Stimulated activated memory B cell treated with anti-CD40 and anti-IgM and Interleukin-4, amounts not matched to agents 10 μg/mL and 1 μg/mL and 100 μg/mL, for 72 hours (primary cell): ENCODE data around the gene CORO2A.

Source experiments
- ATAC-seq: fragments of 150-1000 bp; cut with Tn5 transposase; 2 replicates; pipeline ENCODE4 v1.10.0; 2021
- H3K27ac Mint-ChIP-seq: one replicate; pipeline ENCODE4 v1.8.0; 2022; ENCODE audit warnings: mild to moderate bottlenecking, mixed read lengths
- H3K27me3 Mint-ChIP-seq: one replicate; pipeline ENCODE4 v1.8.0; 2022; ENCODE audit warnings: mixed read lengths
- H3K36me3 Mint-ChIP-seq: one replicate; pipeline ENCODE4 v1.8.0; 2022; ENCODE audit warnings: mixed read lengths
- H3K4me1 Mint-ChIP-seq: one replicate; pipeline ENCODE4 v1.8.0; 2022; ENCODE audit warnings: mixed read lengths
- H3K4me3 Mint-ChIP-seq: one replicate; pipeline ENCODE4 v1.8.0; 2022; ENCODE audit warnings: mild to moderate bottlenecking, moderate library complexity, mixed read lengths
- H3K9me3 Mint-ChIP-seq: one replicate; pipeline ENCODE4 v1.8.0; 2022; ENCODE audit warnings: mixed read lengths

CORO2A gene

DNA sequence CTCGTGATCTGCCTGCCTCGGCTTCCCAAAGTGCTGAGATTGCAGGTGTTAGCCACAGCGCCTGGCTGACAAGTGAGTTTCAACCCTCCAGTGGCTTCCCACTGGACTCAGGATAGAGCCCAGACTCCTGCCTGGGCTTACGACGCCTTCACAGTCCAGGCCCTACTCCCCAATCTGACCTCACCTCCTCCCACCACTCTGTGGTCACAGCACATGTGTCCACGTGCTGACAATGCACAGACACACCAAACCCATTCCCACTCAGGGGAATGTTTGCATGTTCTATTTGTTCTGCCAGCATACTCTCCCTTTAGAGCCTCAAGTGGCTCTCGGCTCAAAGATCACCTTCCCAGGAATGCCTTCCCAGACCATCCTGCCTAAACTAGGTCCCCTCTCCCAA is 42.3 kb downstream of the CORO2A start:
- Mint-ChIP-seq H3K27me3 (no peaks in the 10 kb centered on the region), H3K27ac (no peak overlapping the region), H3K36me3 (no peaks in the 10 kb centered on the region), H3K4me1 (peaks cover 24% of the 10 kb centered on the region), H3K9me3 (no peaks in the 10 kb centered on the region), H3K4me3 (no peak overlapping the region)
- no peak for ATAC-seq

DNA sequence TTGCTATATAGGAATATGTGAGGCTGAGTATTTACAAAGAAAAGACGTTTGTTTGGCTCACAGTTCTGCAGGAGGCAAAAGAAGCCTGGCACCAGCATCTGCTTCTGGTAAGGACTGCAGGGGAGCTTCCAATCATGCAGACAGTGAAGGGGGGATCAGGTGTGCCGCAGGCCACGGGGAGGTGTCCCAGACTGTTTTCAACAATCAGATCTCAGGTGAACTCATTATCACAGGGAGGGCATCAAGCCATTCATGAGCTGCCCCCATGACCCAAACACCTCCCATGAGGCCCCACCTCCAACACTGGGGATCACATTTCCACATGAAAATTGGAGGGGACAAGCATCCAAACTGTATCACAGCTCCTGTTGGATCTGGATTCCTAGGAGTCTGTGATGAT is 43.0 kb downstream of the CORO2A start:
- H3K4me3 Mint-ChIP-seq = no peak overlapping the region
- no peaks in the 10 kb centered on the region for H3K27me3 Mint-ChIP-seq
- H3K9me3 Mint-ChIP-seq = no peaks in the 10 kb centered on the region
- H3K4me1 Mint-ChIP-seq = peaks cover 29% of the 10 kb centered on the region
- no peak for ATAC-seq
- H3K27ac Mint-ChIP-seq = no peak overlapping the region
- no peaks in the 10 kb centered on the region for H3K36me3 Mint-ChIP-seq

GRCh38 chr9:98148486-98148885 is 44.0 kb downstream of the CORO2A start:
- Mint-ChIP-seq H3K9me3 (no peaks in the 10 kb centered on the region), H3K4me3 (no peak overlapping the region), H3K27ac (no peak overlapping the region), H3K36me3 (no peaks in the 10 kb centered on the region), H3K4me1 (peaks cover 31% of the 10 kb centered on the region), H3K27me3 (no peaks in the 10 kb centered on the region)
- ATAC-seq = no peak

GRCh38 chr9:98147582-98147981 is 44.9 kb downstream of the CORO2A start:
- Mint-ChIP-seq H3K9me3 (no peaks in the 10 kb centered on the region), H3K27ac (peak overlapping the region; percentile 84)

GRCh38 chr9:98146101-98146991 is 46.1 kb downstream of the CORO2A start:
- H3K9me3 Mint-ChIP-seq = no peaks in the 10 kb centered on the region
- H3K4me3 Mint-ChIP-seq = no peak overlapping the region
- H3K4me1 Mint-ChIP-seq = peaks cover 31% of the 10 kb centered on the region
- peak; percentile 77 for ATAC-seq
- H3K27ac Mint-ChIP-seq = peak overlapping the region; percentile 84
- H3K36me3 Mint-ChIP-seq = no peaks in the 10 kb centered on the region
- H3K27me3 Mint-ChIP-seq = no peaks in the 10 kb centered on the region

More at GRCh38 chr9:98147582-98147981, 44.9 kb downstream of the CORO2A start:
- no peak for ATAC-seq
- no peak overlapping the region for H3K4me3 Mint-ChIP-seq
- no peaks in the 10 kb centered on the region for H3K36me3 Mint-ChIP-seq
- peaks cover 31% of the 10 kb centered on the region for H3K4me1 Mint-ChIP-seq
- no peaks in the 10 kb centered on the region for H3K27me3 Mint-ChIP-seq

DNA sequence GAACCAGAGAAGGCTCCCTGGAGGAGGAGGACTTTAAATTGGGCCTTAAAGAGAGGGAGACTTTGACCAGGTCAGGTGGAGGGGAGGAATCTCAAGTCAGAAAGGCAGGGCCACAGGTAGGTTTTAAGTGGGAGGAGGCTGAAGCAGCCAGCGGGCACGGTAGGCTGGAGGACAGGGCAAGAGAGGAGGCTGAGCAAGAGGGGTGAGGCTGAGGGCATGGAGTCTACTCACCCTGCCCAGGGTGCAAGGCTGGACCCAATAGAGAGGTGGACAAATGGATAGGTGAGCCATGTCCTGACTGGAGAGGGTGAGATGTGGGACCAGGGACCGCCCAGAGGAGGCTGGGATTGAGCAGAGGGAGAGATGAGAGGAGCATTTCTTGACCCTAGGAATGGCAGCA is 47.8 kb downstream of the CORO2A start:
- Mint-ChIP-seq H3K4me1 (peaks cover 31% of the 10 kb centered on the region), H3K27me3 (no peaks in the 10 kb centered on the region), H3K27ac (peak overlapping the region; percentile 22), H3K36me3 (no peaks in the 10 kb centered on the region), H3K4me3 (no peak overlapping the region), H3K9me3 (no peaks in the 10 kb centered on the region)
- ATAC-seq = no peak

DNA sequence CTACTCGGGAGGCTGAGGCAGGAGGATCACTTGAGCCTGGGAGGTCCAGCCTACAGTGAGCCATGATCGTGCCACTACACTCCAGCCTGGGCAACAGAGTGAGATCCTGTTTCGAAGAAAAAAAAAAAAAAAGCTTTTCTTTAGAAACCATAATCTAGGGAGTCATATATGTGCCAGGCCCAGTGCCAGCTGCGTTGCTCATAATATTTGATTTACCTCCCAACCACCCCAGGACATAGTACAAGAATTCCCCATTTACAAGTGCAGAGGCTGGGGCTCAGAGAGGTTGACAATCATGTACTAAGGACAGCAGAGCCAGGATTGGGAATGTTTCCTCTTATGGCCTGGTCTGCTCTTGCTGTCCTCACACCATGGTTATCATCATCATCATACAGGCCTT is 48.4 kb downstream of the CORO2A start:
- no peak for ATAC-seq
- Mint-ChIP-seq H3K4me1 (peaks cover 31% of the 10 kb centered on the region), H3K4me3 (no peak overlapping the region), H3K27me3 (no peaks in the 10 kb centered on the region), H3K36me3 (no peaks in the 10 kb centered on the region), H3K9me3 (no peaks in the 10 kb centered on the region), H3K27ac (peak overlapping the region; percentile 22)

- ATAC-seq = no peak
- Mint-ChIP-seq H3K36me3 (no peaks in the 10 kb centered on the region), H3K27ac (no peak overlapping the region), H3K4me1 (peaks cover 31% of the 10 kb centered on the region), H3K4me3 (no peak overlapping the region), H3K9me3 (no peaks in the 10 kb centered on the region), H3K27me3 (no peaks in the 10 kb centered on the region)
Measured at GRCh38 chr9:98142925-98143481, 49.4 kb downstream of the CORO2A start.

DNA sequence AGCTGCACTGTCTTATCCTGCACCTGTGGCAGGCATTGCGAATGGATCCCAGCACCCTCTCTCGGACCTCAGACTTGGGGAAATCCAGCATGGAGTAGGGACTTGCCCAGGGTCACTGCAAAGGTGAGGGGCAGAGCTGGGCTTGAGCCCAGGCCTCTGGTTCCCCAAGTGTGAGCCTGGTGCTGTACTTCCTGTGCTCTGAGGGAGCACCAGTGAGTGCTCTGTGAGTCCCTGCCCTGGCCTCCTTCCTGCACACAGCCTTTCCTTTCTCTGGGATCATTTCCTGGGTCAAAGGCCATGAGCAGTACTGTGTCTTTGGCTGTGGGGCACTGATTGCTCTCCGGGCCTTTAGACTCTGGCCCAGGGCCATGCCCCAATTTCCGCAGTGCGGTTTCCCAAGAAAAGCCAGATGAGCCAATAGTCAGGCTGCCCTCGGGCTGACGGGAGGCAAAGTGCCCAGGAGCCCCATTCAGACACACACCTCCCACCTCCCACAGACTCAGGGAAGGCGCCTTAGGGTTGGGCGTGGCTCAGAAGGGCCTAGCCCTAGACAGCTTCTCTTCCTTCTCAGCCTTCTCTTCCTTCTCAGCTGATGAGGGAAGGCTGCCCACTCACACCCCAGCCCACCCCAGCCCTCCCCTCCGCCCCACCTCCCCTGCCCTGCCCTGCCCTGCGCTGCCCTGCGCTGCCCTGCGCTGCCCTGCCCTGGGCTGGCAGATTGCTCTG is 50.1 kb downstream of the CORO2A start:
- no peaks in the 10 kb centered on the region for H3K36me3 Mint-ChIP-seq
- no peak for ATAC-seq
- peaks cover 30% of the 10 kb centered on the region for H3K4me1 Mint-ChIP-seq
- no peak overlapping the region for H3K27ac Mint-ChIP-seq
- H3K27me3 Mint-ChIP-seq = no peaks in the 10 kb centered on the region
- H3K4me3 Mint-ChIP-seq = no peak overlapping the region
- H3K9me3 Mint-ChIP-seq = no peaks in the 10 kb centered on the region

DNA sequence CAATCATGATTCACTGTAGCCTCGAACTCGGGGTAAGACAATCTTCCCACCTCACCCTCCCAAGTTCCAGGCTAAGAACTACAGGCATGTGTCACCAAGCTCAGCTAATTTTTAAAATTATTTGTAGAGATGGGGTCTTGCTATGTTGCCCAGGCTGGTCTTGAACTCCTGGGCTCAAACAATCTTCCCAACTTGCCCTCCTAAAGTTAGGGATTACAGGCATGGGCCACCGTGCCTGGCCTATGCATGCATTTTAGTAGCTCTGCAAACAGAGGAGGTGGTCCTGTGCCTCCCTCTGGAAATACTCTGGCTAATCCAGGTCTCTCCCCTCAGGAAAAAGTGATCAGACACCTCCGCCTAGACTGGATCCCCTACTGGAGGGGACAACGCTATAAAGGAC is 51.9 kb downstream of the CORO2A start:
- no peak for ATAC-seq
- Mint-ChIP-seq H3K27ac (no peak overlapping the region), H3K4me3 (no peak overlapping the region), H3K4me1 (peaks cover 11% of the 10 kb centered on the region), H3K27me3 (no peaks in the 10 kb centered on the region), H3K36me3 (no peaks in the 10 kb centered on the region), H3K9me3 (no peaks in the 10 kb centered on the region)

GRCh38 chr9:98136489-98136888 is 55.9 kb downstream of the CORO2A start:
- Mint-ChIP-seq H3K27me3 (no peaks in the 10 kb centered on the region), H3K27ac (no peak overlapping the region), H3K4me1 (peaks cover 15% of the 10 kb centered on the region), H3K4me3 (no peak overlapping the region), H3K36me3 (no peaks in the 10 kb centered on the region), H3K9me3 (no peaks in the 10 kb centered on the region)
- no peak for ATAC-seq

DNA sequence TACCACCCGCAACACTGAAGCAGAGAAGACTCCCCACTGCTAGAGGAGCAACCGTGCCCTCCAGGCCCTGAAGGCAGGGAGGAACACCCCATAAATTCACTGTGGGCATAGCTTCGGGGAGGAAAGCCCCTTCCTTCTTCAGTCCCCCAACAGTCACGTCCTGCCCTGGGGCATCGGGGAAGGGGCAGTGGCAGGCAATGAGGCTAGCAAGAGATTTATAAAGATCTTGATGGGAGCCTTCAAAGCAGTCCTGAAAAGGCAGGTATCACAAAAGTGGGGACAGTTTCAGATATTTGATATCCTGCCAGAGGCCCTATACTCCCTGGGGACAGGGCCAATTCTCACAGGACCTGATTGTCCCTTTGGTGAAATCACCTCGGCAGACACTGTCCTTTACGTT is 56.5 kb downstream of the CORO2A start:
- H3K4me1 Mint-ChIP-seq = peaks cover 15% of the 10 kb centered on the region
- ATAC-seq = no peak
- no peaks in the 10 kb centered on the region for H3K36me3 Mint-ChIP-seq
- no peaks in the 10 kb centered on the region for H3K9me3 Mint-ChIP-seq
- no peak overlapping the region for H3K4me3 Mint-ChIP-seq
- H3K27me3 Mint-ChIP-seq = no peaks in the 10 kb centered on the region
- no peak overlapping the region for H3K27ac Mint-ChIP-seq

DNA sequence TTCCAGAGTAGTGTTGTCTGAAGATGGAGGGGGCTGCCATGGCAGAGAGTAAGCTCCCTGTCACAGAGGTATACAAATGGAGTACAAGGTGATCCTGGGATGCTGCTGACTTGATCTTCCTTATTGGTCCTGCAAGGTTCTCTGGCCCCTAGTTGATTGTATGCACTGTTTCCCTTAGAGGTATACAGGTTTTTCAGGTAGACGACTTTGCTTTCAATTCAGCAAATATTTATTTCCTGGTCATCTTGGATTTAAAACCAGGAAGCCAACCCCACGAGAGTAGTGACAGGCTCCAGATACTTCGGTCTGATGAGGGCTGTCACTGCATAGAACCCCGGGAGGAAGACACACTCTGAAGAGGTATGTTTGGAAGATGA is 56.9 kb downstream of the CORO2A start:
- H3K4me3 Mint-ChIP-seq = no peak overlapping the region
- peaks cover 15% of the 10 kb centered on the region for H3K4me1 Mint-ChIP-seq
- no peak for ATAC-seq
- H3K36me3 Mint-ChIP-seq = no peaks in the 10 kb centered on the region
- no peaks in the 10 kb centered on the region for H3K27me3 Mint-ChIP-seq
- no peak overlapping the region for H3K27ac Mint-ChIP-seq
- no peaks in the 10 kb centered on the region for H3K9me3 Mint-ChIP-seq

GRCh38 chr9:98134702-98135557 is 57.5 kb downstream of the CORO2A start:
- Mint-ChIP-seq H3K36me3 (no peaks in the 10 kb centered on the region), H3K4me1 (peaks cover 15% of the 10 kb centered on the region), H3K9me3 (no peaks in the 10 kb centered on the region), H3K27me3 (no peaks in the 10 kb centered on the region), H3K4me3 (no peak overlapping the region), H3K27ac (no peak overlapping the region)
- ATAC-seq = no peak
